IMR-90 (cell line): Measurements from ENCODE around the gene AGMO. TPM values are rescaled to one million over a fixed set of nuclear protein-coding genes. Genes with fewer than 3 reads are reported as not detected.

Experiments
- ATAC-seq: fragments of 200-7000 bp; cut with Tn5 transposase; 2 replicates; pipeline ENCODE4 v1.9.1; 2020; ENCODE audit warnings: low read depth, mild to moderate bottlenecking, moderate library complexity
- BruUV-seq: library from RNA; stranded (reverse); fragments of 400-500 nt; replicated peaks from 2 replicates; lab custom pipeline; 2021; lab: Mats Ljungman, UMichigan
- CTCF ChIA-PET: fragments of 300-600 bp; formaldehyde crosslinking; extraction: SDS; loops from one replicate; lab custom pipeline; 2021; ENCODE audit warnings: antibody characterized with exemption; lab: Yijun Ruan, JAX
- POLR2A ChIA-PET: fragments of 300-600 bp; sonication (Branson Sonifier 250); formaldehyde crosslinking; loops from one replicate; lab custom pipeline; 2022; ENCODE audit warnings: antibody characterized with exemption; ENCODE audit not compliant: unreplicated experiment; lab: Charles Lee
- DNase-seq: peaks from one replicate; pipeline ENCODE4 v3.0.0; 2013
- H2AFZ ChIP-seq: replicated peaks from 2 replicates; pipeline ENCODE3; 2013; ENCODE audit warnings: low read length, mild to moderate bottlenecking; ENCODE audit not compliant: poor library complexity
- H2AK5ac ChIP-seq: 2 replicates; pipeline ENCODE4 v1.6.1; 2013; ENCODE audit warnings: low read depth, low read length, inconsistent platforms
- H2AK9ac ChIP-seq: replicated peaks from 2 replicates; pipeline ENCODE3; 2013; ENCODE audit warnings: mild to moderate bottlenecking, low read depth, low read length, moderate library complexity; ENCODE audit not compliant: poor library complexity
- H2BK120ac ChIP-seq: 2 replicates; pipeline ENCODE4 v1.6.1; 2013; ENCODE audit warnings: low read depth, low read length, inconsistent platforms
- H2BK15ac ChIP-seq: 3 replicates; pipeline ENCODE4 v1.6.1; 2013; ENCODE audit warnings: low read depth, low read length, inconsistent platforms
- H2BK20ac ChIP-seq: 2 replicates; pipeline ENCODE4 v1.6.1; 2013; ENCODE audit warnings: low read depth, mild to moderate bottlenecking, inconsistent platforms, low read length, moderate library complexity
- H2BK5ac ChIP-seq: 2 replicates; pipeline ENCODE4 v1.6.1; 2013; ENCODE audit warnings: mild to moderate bottlenecking, low read depth, low read length, inconsistent platforms; ENCODE audit not compliant: poor library complexity, severe bottlenecking
- H3K14ac ChIP-seq: replicated peaks from 2 replicates; pipeline ENCODE4 v1.6.1; 2013; ENCODE audit warnings: low read depth, low read length, inconsistent platforms
- H3K18ac ChIP-seq: 2 replicates; pipeline ENCODE4 v1.6.1; 2013; ENCODE audit warnings: low read depth, low read length, control low read depth
- H3K23ac ChIP-seq: 2 replicates; pipeline ENCODE4 v1.6.1; 2013; ENCODE audit warnings: low read depth, low read length, inconsistent platforms
- H3K27ac ChIP-seq: 2 replicates; pipeline ENCODE4 v1.5.1; 2013; ENCODE audit warnings: mild to moderate bottlenecking, control low read depth, low read length; ENCODE audit not compliant: insufficient read depth
- H3K27me3 ChIP-seq: 2 replicates; pipeline ENCODE4 v1.6.1; 2013; ENCODE audit warnings: low read length; ENCODE audit not compliant: control insufficient read depth, insufficient read depth
- H3K36me3 ChIP-seq: 2 replicates; pipeline ENCODE4 v1.6.1; 2013; ENCODE audit warnings: low read length, mixed read lengths; ENCODE audit not compliant: control insufficient read depth, insufficient read depth
- H3K4ac ChIP-seq: 2 replicates; pipeline ENCODE4 v1.6.1; 2013; ENCODE audit warnings: low read depth, low read length, inconsistent platforms
- H3K4me1 ChIP-seq: 2 replicates; pipeline ENCODE4 v1.6.1; 2013; ENCODE audit warnings: low read length, mixed read lengths; ENCODE audit not compliant: control insufficient read depth, insufficient read depth
- H3K4me2 ChIP-seq: 2 replicates; pipeline ENCODE4 v1.6.1; 2013; ENCODE audit warnings: low read depth, mild to moderate bottlenecking, control low read depth, low read length, moderate library complexity
- H3K4me3 ChIP-seq: 2 replicates; pipeline ENCODE4 v1.5.1; 2013; ENCODE audit warnings: low read depth, mild to moderate bottlenecking, control low read depth, low read length, moderate library complexity; ENCODE audit not compliant: insufficient read depth
- H3K56ac ChIP-seq: 2 replicates; pipeline ENCODE4 v1.6.1; 2013; ENCODE audit warnings: low read length, inconsistent platforms; ENCODE audit not compliant: insufficient read depth; ENCODE audit errors: extremely low read depth
- H3K79me1 ChIP-seq, 2 experiments: 2 replicates each; pipeline ENCODE4 v1.6.1; 2013; ENCODE audit warnings: low read length in 2 of 2, inconsistent platforms in 1 of 2, low read depth in 1 of 2
- H3K9ac ChIP-seq: 2 replicates; pipeline ENCODE4 v1.6.1; 2013; ENCODE audit warnings: low read depth, low read length, control low read depth
- H3K9me1 ChIP-seq: 2 replicates; pipeline ENCODE4 v1.6.1; 2013; ENCODE audit warnings: low read length, inconsistent platforms; ENCODE audit not compliant: insufficient read depth
- H3K9me3 ChIP-seq: 2 replicates; pipeline ENCODE4 v1.6.1; 2013; ENCODE audit warnings: low read length; ENCODE audit not compliant: control insufficient read depth, insufficient read depth
- H4K20me1 ChIP-seq: 2 replicates; pipeline ENCODE4 v1.6.1; 2013; ENCODE audit warnings: low read length, inconsistent platforms; ENCODE audit not compliant: insufficient read depth
- H4K5ac ChIP-seq: 2 replicates; pipeline ENCODE4 v1.6.1; 2013; ENCODE audit warnings: mild to moderate bottlenecking, low read depth, low read length, control low read depth
- H4K8ac ChIP-seq, 2 experiments: 2 replicates each; pipeline ENCODE4 v1.6.1; 2013; ENCODE audit warnings: low read depth in 2 of 2, low read length in 2 of 2, control low read depth in 1 of 2, inconsistent platforms in 1 of 2
- H4K91ac ChIP-seq: 2 replicates; pipeline ENCODE4 v1.6.1; 2013; ENCODE audit warnings: low read depth, low read length, inconsistent platforms; ENCODE audit not compliant: insufficient read depth
- BHLHE40 ChIP-seq: fragments of 150-350 bp; IDR thresholded peaks from 2 replicates; pipeline ENCODE4 v1.6.1; 2016; ENCODE audit warnings: mild to moderate bottlenecking, low read depth, low read length
- CHD1 ChIP-seq: IDR thresholded peaks from 2 replicates; pipeline ENCODE4 v1.6.1; 2012; ENCODE audit warnings: low read depth, low read length, improper control_type of control experiment
- CTCF ChIP-seq: conservative IDR thresholded peaks from 2 replicates; pipeline ENCODE4 v1.5.1; 2012; ENCODE audit warnings: mild to moderate bottlenecking, low read depth, low read length, improper control_type of control experiment
- ELK1 ChIP-seq: fragments of 150-350 bp; IDR thresholded peaks from 2 replicates; pipeline ENCODE4 v1.6.1; 2016; ENCODE audit warnings: low read depth, mild to moderate bottlenecking, low read length, moderate library complexity, borderline replicate concordance
- FOS ChIP-seq: fragments of 150-350 bp; IDR thresholded peaks from 2 replicates; pipeline ENCODE4 v1.6.1; 2016; ENCODE audit warnings: low read depth, low read length
- MAZ ChIP-seq: IDR thresholded peaks from 2 replicates; pipeline ENCODE4 v1.6.1; 2012; ENCODE audit warnings: low read depth, mild to moderate bottlenecking, low read length, improper control_type of control experiment, moderate library complexity, borderline replicate concordance
- POLR2A ChIP-seq: IDR thresholded peaks from 2 replicates; pipeline ENCODE4 v1.6.1; 2012; ENCODE audit warnings: mild to moderate bottlenecking, low read depth, low read length
- RCOR1 ChIP-seq: IDR thresholded peaks from 2 replicates; pipeline ENCODE4 v1.6.1; 2012; ENCODE audit warnings: mild to moderate bottlenecking, low read length, improper control_type of control experiment; ENCODE audit not compliant: insufficient replicate concordance
- RFX5 ChIP-seq: IDR thresholded peaks from 2 replicates; pipeline ENCODE4 v1.8.0; 2012; ENCODE audit warnings: low read depth, mild to moderate bottlenecking, low read length, moderate library complexity
- USF2 ChIP-seq: fragments of 150-350 bp; IDR thresholded peaks from 2 replicates; pipeline ENCODE4 v1.6.1; 2017; ENCODE audit warnings: mild to moderate bottlenecking, antibody characterized with exemption, low read length, low read depth
- WGBS, 2 experiments: methylation state at CpG; one replicate each; pipeline versions ENCODE4 v1.1.5 to v1.1.7; 2013; ENCODE audit warnings: missing lambda C conversion rate in 2 of 2; ENCODE audit not compliant: insufficient read length in 1 of 2; ENCODE audit errors: extremely low coverage in 2 of 2; 5-methylcytosine and 5-hydroxymethylcytosine counted together
- dilution Hi-C: fragments of 300-500 bp; cut with HindIII; formaldehyde crosslinking; loops from one replicate; pipeline ENCODE4 v1.14.3; 2018; ENCODE audit warnings: low sequenced_read_pairs; ENCODE audit not compliant: unreplicated experiment
- in situ Hi-C: fragments of 300-500 bp; cut with MboI; formaldehyde crosslinking; loops from 3 replicates; pipeline ENCODE4 v1.14.3; 2019; ENCODE audit warnings: low sequenced_read_pairs, inconsistent platforms, mixed read lengths
- intact Hi-C: fragments of 100-400 bp; cut with micrococcal nuclease; formaldehyde crosslinking; loops from 2 replicates; pipeline ENCODE4 v1.10.0; 2022
- polyA plus RNA-seq, 3 experiments: library from polyadenylated mRNA; depleted of rRNA; stranded (reverse); fragments of >200 nt; gene quantifications; 2 replicates each; pipeline ENCODE4 v1.2.3, GENCODE V29; 2012; ENCODE audit warnings: low replicate concordance in 1 of 3
- total RNA-seq: library from RNA; depleted of rRNA; stranded (reverse); fragments of >200 nt; gene quantifications from 2 replicates; pipeline ENCODE4 v1.2.3, GENCODE V29; 2012

AGMO gene
- total and polyA plus RNA-seq, 2 of the 4 experiments (the other 2 are of a cell fraction), result not detected

GRCh38 chr7:15158141-15158810 is 403.5 kb downstream of the AGMO start:
- H3K9me1 ChIP-seq, result no peaks in the 10 kb centered on the region
- H3K9me3 ChIP-seq, result peaks cover 4% of the 10 kb centered on the region
- WGBS, 2 experiments, result no CpG with 5 or more reads among the region's 3 CpGs
- no peaks in the 10 kb centered on the region for H3K4me1 ChIP-seq
- no peak overlapping the region for H3K14ac ChIP-seq
- H4K8ac ChIP-seq, result no peak overlapping the region
- no peak overlapping the region for H3K4me3 ChIP-seq
- DNase-seq (no peak), ATAC-seq (no peak)
- no peaks in the 10 kb centered on the region for H3K36me3 ChIP-seq
- no peak overlapping the region for H3K4ac ChIP-seq
- H2AK9ac ChIP-seq, result no peak overlapping the region
- no peaks in the 10 kb centered on the region for H4K20me1 ChIP-seq
- POLR2A ChIA-PET, result no interaction called here
- no peak overlapping the region for H3K9ac ChIP-seq
- TF ChIP-seq CHD1, result no peak
- no peak for TF ChIP-seq RCOR1
- no peak for TF ChIP-seq BHLHE40
- no peak for TF ChIP-seq ELK1
- TF ChIP-seq MAZ, result no peak
- no peak for TF ChIP-seq FOS
- TF ChIP-seq CTCF, result no peak
- no peak for TF ChIP-seq POLR2A
- no peak for TF ChIP-seq USF2
- TF ChIP-seq RFX5, result no peak
- CTCF ChIA-PET, result no interaction called here
- no peak overlapping the region for H3K23ac ChIP-seq
- no peak overlapping the region for H2AFZ ChIP-seq
- H3K18ac ChIP-seq, result no peak overlapping the region
- H2BK15ac ChIP-seq, result no peak overlapping the region
- H2BK120ac ChIP-seq, result no peak overlapping the region
- no peaks in the 10 kb centered on the region for H3K27me3 ChIP-seq
- no peak overlapping the region for H2BK5ac ChIP-seq
- no peak overlapping the region for H2BK20ac ChIP-seq
- no peaks in the 10 kb centered on the region for H3K79me1 ChIP-seq
- no peak overlapping the region for H4K5ac ChIP-seq
- intact Hi-C loops (no loop called here), in situ Hi-C loops (no loop called here), dilution Hi-C loops (no loop called here)
- H3K27ac ChIP-seq, result no peak overlapping the region
- H3K4me2 ChIP-seq, result no peak overlapping the region
- H3K56ac ChIP-seq, result no peak overlapping the region
- no TSS peak for BruUV-seq
- no peak overlapping the region for H4K91ac ChIP-seq
- H2AK5ac ChIP-seq, result no peak overlapping the region
